OCI-M2 (cell line): ENCODE results near the gene FOSL2.

Experiments
- DNase-seq: peaks from one replicate; lab custom pipeline; 2025; ENCODE audit not compliant: unreplicated experiment; lab: John Stamatoyannopoulos, UW

The FOSL2 gene

DNA sequence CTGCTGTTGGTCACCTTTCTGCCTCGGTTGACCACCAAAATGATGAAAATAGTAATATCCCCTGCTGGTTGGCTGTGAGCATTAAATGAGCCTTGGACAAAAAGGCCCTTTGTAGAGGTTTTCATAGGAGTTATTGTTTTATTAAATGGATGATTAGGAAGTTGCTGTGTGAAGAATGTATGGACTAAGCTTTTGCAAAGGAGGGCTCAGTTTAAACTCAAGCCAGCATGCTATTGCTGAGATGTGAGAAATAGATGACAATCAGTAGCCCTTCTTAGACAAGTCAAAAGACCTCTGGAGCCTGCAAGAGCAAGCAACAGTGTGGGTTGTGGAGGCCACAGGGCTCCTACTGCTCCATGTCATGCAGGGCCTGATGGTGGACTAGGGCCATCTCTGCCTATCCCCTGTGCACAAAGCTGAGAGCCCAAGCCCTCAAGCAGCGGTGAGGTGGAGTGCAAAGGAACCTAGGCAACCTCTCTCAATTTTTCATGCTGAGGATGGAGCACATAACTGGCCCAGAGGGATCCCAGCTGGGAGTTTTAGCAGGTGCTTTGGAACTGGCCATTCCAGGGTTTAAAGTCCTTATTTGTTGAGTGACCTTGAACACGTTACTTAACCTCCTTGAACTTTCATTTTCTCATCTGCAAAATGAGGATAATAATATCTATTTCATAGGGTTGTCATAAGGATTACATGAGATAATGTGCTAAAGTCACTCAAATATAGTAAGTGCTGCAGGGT, 37.1 kb downstream of the FOSL2 start:
- no peak for DNase-seq

DNA sequence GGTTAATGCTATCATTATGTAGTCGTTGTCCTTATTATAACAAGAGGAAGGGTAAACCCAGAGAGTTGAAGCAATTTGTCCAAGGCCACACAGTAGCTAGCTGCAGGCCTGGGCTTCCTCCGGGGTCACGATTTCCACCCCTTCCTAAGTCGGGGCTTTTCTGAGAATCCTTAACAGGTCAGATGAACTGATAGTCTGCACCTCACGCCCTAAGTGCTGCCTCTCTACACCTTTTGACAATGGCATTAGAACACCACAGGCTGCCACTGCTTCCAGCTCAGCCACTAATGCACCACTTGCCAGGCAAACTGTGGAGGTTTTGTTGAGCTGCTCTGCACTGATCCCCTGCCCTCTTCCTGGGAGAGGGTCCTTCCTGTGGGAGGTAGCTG, 37.7 kb downstream of the FOSL2 start:
- DNase-seq: no peak

DNA sequence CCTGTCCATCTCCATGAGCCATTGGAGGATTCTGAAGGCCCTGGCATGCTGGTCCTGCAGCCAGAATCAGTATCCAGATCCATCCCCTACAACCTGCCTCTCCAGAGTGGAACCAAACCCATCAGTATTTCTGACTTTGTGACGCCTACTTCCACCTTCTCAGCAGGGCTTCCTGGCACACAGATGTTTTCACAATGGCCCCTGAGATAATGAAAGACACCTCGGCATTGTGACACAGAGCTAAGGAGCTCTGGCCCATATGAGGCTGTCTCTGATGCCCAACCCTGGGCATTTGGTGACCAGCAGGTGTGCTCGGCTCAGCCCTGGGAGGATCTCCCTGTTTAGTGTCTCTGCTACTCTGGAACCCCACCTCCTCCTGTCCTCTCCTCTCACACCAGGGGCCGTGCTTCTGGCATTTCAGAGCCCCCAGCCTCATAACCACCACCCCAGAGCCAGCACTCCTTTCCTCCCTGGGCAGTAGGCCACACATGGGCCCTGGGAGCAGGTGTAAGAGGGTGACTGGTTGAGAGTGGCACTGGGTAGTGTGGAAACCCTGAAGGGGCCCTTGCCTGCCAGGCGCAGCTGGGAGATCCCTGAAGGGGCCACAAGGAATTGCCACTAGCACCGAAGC, 38.2 kb downstream of the FOSL2 start:
- no peak for DNase-seq

DNA sequence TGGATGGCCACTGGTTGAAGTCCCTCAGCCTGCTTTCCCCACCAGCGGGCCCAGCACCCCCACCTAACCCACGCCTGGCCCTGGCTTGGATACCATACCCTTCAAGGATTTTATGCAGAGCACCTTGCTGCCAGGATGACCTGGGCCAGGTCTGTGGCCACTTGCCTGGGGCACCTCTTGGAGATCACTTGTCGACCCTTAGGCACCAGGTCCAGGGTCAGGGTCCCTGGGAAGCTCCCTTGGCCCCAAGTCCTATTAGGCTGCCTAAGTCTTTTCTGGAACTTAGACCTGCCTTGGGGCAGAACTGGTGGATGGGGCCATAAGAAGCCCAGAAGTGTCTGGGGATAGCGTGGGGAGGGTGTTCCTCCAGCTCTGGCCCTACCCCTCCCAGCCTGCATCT, 39.1 kb downstream of the FOSL2 start:
- DNase-seq: no peak

DNA sequence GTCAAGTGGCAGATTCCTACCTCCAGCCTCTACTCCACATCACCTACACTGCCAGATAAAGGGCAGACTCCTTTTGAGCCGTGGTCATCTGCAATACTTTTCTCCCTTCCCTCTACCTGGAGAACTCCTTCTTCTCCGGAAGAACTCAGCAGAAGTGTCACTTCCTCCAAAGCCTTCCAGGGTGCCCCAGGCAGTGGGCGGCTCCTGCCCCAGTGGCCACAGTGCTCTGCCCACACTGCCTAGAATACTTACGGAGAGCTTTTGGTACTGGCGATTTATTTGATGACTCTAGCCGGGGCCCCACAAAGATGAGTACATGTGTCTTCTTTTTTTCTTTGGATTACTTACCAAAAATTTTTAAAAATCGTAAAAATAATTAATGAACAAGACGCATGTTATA, 39.7 kb downstream of the FOSL2 start:
- no peak for DNase-seq

DNA sequence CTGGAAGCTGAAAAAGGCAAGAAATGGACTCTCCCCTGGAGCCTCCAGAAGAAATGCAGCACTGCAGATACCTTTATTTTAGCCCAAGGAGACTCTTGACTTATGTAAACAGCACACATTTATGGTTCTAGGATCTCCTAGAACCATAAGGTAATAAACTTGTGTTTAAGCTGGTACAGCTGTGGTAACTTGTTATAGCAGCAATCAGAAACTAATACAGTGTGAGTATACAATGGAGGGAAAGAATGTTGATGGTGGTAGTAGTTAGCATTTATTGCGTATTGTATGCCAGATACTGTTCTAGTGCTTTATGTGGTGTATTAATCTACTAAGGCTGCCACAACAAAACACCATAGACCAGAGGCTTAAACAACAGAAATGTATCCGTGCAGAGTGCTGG, 40.6 kb downstream of the FOSL2 start:
- no peak for DNase-seq

DNA sequence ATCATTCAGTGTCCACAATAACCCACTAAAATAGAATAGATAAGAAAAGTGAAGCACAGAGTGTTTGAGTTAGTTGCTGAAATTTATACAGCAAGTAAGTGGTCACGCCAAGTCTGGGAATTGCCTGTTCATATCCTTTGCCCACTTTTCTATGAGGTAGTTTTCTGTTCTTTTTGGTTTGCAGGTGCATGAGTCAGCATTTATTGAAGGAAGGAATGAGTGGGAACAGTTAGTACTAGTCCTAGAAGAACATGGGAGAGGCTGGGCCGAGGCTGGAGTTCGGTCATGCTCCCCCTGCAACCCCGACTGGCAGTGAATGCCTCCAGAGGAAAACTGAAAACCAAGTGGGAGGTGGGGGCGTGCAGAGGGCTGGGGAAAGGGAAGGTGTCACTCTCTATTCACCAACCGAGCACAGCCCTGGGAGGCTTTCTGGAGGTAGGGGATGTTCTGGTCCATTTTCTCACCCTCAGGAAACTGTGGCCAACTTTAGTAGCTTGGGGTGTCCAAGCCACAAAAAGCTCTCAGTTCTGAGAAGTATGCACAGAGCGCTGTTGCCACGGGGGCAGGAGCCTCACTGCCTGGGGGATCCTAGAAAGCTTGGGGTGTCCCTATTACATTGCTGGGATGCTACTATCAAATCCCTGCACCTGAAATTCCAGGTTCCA, 41.4 kb downstream of the FOSL2 start:
- DNase-seq: no peak

DNA sequence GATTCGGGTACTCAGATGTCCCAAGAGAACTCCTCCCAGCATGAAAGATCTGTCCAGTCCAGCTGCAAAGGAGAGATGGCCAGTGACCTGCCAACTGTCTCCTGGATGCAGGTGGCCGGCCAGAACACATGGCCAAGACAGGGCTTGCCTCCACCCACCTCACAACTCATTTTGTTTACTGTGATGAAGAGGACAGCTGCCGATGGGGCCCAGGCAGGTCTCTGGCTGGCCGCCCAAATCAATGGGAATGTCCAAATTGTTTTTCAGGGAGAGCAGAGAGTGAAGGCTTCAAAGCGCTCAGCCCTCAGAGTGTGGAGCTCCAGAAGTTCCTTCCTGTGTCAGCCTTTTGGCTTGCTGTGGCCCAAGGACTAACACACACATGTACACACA, 41.9 kb downstream of the FOSL2 start:
- no peak for DNase-seq

DNA sequence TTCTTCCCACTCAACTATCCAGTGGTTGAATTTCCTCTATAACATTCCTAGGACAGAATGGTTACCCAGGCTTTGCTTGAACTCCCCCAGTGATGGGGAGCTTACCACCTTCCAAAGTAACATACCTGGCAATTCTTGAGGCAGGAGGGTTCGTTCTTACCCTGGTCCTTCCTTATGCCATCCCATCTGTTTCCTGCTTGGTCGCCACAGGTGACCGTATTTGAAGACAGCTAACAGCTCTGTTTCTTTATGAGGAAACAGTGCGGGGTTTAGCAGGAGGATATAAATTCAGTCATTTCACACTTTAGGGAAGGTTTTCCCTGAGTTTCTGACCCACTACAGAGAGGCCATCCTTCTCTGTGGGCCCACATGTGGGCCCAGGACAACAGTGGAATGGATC, 42.6 kb downstream of the FOSL2 start:
- DNase-seq: no peak

DNA sequence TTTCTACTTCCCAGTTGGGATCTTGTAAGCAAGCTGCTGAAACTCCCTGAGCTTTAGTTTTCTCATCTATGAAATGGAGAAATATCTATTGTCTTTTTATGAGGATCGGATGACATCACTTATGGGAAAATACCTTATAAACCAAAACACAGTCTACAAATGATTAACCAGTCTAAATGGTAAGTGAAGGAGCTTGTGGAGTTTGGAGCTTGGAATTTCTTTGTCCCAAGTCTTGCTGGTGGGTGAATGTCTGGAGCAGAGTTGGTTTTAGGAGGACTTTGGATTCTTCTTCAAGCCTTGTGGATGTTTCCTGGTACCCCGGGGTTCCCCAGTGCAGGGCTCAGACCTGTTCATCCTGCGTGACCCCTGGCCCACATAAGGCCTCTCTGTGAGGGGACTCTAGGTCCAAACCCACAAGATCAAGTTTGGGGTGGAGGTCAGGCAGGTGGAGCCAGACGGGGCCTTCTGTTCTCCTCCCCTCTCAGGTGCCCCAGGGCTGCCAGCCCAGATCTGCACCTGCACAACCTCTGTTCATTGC, 43.2 kb downstream of the FOSL2 start:
- no peak for DNase-seq

DNA sequence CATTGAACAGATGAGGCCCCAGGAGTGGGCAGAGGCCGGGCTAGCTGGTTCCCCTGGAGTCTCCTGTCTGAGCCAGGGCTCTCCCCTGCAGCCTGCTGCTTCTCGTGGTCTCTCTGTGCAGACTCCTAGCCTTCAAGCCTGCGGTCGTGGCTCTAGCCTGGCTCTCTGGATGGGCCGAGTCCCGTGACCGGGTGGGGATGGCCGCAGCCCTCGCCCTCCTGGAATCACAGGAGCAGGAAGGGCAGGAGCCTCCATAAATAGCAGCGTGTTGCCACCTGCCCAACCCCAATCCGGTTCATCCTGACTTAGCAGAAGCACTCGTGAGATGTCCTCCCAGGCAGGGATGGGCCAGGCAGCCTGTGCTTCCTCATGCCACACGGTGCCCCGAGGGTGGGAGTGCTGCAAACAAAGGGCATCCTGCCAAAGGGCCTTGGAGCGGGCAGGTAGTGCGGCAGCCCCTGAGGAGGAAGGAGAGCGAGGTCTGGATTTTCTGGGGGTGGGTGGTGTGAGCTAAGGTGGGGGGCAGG, 43.9 kb downstream of the FOSL2 start:
- no peak for DNase-seq

DNA sequence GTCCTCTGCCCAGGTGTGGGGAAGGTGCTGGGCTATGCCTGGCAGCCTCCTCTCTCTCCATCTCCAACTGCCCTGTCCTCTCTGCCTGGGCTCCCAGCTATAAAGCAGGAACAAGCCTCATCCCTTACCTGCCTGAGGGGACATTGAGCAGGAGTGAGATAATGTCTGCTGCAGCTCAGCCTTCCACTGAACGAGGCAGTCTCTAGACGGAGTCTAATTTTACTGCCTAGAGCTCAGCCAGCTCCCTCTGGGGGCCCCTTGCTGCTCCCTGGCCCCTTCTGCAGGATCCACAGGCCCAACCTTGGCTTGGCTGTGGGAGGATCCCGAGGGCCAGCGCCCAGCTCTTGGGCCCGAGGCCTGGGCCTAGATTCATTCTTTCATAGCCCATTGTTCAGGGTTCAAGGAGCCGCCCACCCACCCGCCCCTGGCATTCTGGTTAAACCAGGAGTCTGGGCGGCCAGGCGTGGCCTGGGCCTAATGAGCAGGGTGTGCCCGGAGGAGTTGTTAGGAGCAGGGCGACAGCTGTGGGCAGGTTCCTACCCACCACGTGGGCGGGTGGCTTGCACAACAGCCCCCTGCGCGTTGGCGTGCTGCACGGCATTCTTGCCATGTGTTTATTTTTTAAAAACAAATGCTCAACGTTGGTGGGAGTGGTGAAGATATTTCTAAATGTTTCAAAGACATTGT, 44.6 kb downstream of the FOSL2 start:
- no peak for DNase-seq

DNA sequence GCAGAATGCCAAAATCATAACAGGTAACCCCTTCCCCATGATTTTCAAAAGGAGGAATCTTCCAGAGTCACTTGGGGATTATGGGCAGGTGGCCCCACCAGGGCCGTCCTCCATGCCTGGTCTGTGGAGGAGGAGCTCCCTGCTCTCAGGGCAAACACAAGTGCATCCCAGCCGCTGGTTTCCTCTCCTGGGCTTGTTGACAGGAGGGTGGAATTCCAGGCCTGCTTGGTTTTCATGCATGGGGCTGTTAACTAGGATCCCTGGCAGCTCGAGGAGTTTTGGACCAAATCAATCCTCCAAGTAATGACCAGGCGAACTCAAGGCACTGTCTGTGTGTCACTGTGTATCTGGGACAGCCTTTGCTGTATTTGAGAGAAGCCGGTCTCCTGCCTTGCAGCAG, 45.3 kb downstream of the FOSL2 start:
- no peak for DNase-seq

DNA sequence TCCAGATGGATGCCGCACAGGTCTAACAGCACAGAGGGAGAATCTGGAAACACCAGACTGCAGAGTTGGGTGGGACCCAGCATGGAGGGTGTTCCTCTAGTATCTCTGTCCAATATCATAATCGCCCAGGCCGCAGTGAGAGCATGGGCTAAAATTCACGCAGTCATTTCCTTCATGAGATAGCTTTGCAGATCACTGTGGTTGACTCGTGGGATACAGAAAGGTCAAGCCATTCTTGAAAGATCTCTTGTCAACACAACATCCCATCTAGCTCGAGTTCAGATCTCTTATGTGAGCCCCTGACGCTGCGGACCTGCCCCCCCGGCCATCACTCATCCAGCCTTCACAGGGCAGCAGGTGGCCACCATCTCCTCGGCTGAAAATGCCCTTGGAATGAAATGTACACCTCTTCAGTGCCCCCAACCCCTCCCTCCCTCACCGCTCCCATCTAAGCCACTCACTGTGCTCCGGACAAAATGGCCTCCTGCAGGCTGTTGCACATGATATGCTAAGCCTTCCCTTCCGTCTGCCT, 45.9 kb downstream of the FOSL2 start:
- DNase-seq: no peak

DNA sequence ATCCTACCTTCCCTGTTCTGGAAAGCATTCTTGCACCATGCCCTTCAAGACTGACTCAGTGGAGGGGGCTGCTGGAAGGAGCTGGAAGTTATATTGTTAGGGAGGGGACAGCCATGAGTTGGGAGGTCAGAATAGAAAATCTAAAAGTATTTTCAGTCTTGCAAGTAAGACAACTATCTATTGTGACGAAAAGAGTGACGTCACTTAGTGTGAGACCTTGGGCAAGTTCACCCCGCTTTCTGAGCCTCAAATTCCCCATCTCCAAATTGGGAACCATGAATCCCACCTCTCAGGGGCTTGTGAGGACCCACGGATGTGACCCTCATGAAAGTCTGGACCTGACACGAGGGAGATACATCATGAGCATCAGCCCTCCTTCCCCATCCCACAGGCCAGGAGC, 46.5 kb downstream of the FOSL2 start:
- DNase-seq: no peak

DNA sequence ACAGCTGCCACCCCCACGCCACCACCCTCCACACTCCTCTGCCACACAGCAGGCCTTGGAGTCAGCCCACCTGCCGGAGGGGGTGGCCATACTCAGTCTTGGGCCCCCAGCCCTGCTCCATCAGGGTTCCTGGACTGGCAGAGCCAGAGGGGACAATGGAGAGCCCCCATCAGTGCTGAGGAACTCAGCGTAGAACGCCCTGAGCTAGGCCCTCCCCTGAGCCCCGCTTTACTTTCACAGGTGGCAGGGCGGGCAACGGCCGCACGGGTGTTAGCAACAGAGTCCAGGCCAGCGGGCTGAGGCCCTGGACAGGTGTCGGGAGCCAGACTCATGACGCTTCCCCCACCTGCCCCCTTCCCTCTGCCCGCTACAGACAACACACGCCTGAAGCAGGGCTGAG, 47.1 kb downstream of the FOSL2 start:
- no peak for DNase-seq

DNA sequence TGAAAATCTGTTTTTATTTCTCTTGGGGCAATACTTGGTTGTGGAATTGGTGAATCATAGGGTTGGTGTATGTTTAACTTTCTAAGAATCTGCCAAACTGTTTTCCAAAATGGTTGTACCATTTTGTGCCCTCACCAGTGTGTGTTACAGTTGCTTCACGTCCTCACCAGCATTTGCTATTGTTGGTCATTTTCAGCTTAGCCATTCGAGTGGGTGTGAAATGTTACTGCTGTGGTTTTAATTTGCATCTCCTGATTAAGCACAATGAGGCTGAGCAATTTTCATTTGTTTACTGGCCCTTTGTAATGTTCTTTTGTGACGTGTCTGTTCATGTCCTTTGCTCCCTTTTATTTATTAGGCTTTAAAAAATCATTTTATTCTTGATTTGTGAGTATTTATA, 49.7 kb downstream of the FOSL2 start:
- no peak for DNase-seq

DNA sequence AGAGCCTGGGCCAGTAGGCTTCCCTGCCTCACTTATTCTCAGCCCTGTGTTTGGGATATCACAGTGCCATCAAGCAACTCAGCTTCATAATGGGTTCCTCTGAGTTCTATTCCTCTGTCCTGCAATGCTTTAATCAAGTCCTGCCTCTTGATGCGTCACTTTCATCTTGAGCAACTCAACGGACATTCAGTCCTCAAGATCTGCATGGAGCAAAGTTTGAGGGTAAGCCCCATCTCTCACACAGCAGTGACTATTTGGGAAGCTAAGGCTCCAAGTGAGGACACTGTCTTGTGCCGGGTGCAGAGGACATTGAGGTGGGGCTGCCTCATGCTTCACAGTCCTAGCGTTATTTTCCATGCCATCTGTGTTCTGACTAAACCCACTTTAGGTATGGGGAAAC, 52.3 kb downstream of the FOSL2 start:
- no peak for DNase-seq

DNA sequence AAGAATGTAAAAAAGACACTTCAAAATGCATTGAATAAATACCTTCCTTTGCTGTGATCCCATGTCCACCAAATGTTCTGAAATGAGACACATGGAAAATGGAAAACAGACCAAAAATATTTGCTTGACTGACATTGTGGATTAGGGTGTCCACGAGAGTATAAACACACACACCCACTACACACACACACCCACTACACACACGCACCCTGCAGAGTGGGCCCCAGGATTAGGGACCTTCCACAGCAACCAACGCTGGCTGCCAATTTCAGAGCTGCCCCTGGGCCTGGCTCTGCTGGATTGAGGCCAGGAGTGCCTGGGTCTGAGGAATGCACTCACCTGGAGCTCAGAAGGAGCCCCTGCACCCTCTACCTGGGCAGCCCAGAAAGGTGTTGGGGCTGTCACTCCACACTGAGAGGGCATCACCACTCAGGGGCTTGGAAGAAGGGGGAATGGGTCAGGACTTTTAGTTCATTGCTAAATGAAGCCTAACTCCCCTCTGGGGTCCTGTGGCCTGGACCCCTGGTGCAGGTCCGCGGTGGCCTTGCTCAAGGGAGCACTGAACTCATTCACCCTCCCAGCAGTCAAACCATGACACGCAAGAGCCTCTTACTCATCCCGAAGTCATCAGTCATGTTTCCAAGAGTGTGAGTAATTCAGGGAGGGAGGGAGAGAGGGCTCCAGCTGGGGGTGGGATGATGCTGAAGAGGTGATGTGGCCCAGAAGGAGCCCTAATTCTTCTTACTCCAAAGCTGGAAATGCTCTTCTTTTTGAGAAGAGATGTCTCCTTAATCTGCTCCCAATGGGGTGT, 53.0 kb downstream of the FOSL2 start:
- no peak for DNase-seq

DNA sequence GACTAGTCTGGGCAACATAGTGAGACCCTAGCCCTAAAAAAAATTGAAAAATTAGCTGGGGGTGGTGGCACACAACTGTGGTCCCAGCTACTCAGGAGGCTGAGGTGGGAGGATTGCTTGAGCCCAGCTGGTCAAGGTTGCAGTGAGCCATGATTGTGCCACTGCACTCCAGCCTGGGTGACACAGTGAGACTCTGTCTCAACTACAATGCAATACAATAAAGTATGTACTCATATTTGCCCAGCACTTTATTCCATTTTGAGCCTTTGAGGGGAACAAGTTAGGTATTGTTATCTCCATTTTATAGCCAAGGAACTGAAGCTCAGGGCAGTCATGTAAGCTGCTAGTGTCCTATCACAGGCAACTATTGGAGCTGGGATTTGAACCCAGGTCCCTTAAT, 53.9 kb downstream of the FOSL2 start:
- DNase-seq: no peak
